T-helper 9 cell (primary cell): Measurements from ENCODE around the gene PCDHB6.
A peak's percentile ranks its signal among the peaks of the same experiment; 100 is the strongest.
"Not testable (repeated sequence)": the region's sequence is repeated elsewhere in the genome, so short reads cannot be mapped to it uniquely, and the experiment has no call there.

ENCODE experiments used
- DNase-seq: peaks from one replicate; pipeline ENCODE4 v3.0.0-alpha.2; 2020

The PCDHB6 gene

DNA sequence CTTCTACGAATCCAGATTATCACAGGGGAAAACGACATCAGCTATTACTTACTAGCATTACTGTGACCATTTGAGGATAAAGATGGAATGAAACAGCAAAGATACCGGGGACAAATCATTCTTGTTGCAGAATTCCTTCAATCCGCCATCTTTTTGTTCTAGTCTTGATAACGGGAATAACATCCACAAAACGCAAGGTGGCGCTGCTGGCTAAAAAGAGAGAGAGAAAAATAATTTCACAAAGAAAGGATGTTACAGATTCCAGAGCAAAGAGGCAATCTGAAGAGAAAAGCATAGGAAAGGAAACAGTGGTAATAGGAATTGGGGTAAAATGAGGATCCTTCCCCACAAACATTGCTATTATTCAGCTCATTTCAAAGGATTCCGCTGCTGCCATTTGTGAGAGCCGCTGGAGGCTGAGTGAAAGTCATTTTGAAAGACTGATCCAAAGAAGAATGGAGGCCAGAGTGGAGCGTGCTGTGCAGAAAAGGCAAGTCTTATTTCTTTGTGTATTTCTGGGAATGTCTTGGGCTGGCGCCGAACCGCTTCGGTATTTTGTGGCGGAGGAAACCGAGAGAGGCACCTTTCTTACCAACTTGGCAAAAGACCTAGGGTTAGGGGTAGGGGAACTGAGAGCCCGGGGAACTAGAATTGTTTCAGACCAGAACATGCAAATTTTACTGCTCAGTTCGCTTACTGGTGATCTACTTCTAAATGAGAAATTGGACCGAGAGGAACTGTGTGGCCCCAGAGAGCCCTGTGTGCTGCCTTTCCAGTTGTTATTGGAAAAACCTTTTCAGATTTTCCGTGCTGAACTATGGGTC lies 22.7 kb downstream of the PCDHB6 start, which contains the start of gene PCDHB7:
Gene PCDHB7, plus strand, starts transcription at position 264 of the 824 bp plus-strand sequence. Its CDS starts 192 bp downstream, at position 456.
- peak; percentile 11 for DNase-seq

DNA sequence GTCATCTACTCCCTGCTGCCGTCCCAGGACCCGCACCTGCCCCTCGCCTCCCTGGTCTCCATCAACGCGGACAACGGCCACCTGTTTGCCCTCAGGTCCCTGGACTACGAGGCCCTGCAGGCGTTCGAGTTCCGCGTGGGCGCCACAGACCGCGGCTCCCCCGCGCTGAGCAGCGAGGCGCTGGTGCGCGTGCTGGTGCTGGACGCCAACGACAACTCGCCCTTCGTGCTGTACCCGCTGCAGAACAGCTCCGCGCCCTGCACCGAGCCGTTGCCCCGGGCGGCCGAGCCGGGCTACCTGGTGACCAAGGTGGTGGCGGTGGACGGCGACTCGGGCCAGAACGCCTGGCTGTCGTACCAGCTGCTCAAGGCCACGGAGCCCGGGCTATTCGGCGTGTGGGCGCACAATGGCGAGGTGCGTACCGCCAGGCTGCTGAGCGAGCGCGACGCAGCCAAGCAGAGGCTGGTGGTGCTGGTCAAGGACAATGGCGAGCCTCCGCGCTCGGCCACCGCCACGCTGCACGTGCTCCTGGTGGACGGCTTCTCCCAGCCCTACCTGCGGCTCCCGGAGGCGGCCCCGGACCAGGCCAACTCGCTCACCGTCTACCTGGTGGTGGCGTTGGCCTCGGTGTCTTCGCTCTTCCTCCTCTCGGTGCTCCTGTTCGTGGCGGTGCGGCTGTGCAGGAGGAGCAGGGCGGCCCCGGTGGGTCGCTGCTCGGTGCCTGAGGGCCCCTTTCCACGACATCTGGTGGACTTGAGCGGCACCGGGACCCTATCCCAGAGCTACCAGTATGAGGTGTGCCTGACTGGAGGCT lies 24.6 kb downstream of the PCDHB6 start:
- not testable (repeated sequence) for DNase-seq

DNA sequence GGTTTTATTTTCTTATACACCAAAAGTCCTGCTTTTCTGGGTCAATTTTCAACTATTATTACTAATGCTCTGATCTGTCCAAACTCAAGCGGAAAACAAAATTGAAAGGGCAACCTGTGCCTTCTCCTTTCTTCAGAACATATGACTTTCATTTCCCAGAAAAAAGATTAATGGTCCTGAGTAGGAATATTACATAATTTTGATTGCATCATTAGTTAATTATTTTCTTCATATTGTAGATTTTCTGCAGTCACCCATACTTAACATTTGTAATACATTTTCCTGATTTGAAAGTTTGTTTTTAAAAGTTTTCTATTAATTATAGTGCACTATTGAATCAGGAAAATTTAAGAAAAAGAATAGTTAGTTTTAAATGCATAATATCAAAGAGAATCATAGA lies 26.1 kb downstream of the PCDHB6 start:
- DNase-seq, result no peak

DNA sequence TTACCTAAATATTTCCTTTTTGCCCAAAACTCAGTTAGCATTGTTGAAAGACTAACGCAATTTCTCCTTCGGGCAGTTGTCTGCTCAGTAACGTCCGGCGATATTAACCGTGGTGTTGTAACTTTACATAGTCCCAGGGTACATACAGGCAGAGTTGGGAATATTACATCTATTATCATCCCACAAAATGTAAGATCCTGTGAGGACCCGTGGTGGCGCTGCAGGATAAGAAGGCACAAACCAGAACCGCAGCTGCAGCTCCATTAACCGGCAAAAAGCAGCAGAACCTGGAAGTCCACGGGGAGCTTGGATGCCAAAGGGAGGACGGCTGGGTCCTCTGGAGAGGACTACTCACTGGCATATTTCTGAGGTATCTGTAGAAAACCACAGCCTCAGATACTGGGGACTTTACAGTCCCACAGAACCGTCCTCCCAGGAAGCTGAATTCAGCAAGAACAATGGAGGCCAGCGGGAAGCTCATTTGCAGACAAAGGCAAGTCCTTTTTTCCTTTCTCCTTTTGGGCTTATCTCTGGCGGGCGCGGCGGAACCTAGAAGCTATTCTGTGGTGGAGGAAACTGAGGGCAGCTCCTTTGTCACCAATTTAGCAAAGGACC lies 27.8 kb downstream of the PCDHB6 start, which contains the start of gene PCDHB8:
Gene PCDHB8, plus strand, starts transcription at position 214 of the 615 bp plus-strand sequence. Its CDS starts 245 bp downstream, at position 459.
- not testable (repeated sequence) for DNase-seq

DNA sequence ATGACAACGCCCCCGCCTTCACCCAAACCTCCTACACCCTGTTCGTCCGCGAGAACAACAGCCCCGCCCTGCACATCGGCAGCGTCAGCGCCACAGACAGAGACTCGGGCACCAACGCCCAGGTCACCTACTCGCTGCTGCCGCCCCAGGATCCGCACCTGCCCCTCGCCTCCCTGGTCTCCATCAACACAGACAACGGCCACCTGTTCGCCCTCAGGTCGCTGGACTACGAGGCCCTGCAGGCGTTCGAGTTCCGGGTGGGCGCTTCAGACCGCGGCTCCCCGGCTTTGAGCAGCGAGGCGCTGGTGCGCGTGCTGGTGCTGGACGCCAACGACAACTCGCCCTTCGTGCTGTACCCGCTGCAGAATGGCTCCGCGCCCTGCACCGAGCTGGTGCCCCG lies 29.5 kb downstream of the PCDHB6 start:
- DNase-seq, result not testable (repeated sequence)

DNA sequence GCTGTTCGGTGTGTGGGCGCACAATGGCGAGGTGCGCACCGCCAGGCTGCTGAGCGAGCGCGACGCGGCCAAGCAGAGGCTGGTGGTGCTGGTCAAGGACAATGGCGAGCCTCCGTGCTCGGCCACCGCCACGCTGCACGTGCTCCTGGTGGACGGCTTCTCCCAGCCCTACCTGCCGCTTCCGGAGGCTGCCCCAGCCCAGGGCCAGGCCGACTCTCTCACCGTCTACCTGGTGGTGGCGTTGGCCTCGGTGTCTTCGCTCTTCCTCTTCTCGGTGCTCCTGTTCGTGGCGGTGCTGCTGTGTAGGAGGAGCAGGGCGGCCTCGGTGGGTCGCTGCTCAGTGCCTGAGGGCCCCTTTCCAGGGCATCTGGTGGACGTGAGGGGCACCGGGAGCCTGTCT lies 30.0 kb downstream of the PCDHB6 start:
- not testable (repeated sequence) for DNase-seq

DNA sequence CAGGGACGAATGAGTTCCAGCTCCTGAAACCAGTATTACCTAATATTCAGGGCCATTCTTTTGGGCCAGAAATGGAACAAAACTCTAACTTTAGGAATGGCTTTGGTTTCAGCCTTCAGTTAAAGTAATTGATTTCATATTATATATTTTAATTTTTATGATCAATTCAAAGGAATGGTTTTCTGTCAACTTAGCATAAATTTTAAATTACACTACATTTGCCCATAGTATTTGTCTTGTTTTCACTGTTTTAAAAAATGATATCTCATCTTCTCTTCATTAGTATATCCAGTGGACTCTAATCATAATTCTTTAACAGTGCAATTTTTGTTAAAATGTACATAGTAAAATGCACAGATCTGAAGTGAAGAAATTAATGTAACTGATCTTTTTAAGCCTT lies 30.5 kb downstream of the PCDHB6 start:
- no peak for DNase-seq

DNA sequence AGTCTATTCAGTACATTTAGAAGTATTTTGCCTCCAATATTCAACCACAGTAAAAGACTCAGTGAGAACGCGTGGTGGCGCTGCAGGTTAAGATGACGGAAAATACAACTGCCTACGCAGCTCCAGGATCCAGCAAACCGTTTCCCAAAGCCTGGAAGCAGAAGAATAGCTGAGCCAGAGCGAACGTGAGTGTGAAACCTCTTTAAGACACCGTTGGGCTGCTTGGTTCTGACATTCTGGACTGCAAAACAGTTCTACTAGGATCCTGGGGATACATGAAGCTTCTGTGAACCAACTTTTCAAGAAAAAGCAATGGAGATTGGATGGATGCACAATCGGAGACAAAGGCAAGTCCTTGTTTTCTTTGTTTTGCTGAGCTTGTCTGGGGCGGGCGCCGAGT lies 32.4 kb downstream of the PCDHB6 start, which contains the start of gene PCDHB16:
Gene PCDHB16, plus strand, starts transcription at position 140 of the 400 bp plus-strand sequence. Its CDS starts 173 bp downstream, at position 313.
- no peak for DNase-seq

DNA sequence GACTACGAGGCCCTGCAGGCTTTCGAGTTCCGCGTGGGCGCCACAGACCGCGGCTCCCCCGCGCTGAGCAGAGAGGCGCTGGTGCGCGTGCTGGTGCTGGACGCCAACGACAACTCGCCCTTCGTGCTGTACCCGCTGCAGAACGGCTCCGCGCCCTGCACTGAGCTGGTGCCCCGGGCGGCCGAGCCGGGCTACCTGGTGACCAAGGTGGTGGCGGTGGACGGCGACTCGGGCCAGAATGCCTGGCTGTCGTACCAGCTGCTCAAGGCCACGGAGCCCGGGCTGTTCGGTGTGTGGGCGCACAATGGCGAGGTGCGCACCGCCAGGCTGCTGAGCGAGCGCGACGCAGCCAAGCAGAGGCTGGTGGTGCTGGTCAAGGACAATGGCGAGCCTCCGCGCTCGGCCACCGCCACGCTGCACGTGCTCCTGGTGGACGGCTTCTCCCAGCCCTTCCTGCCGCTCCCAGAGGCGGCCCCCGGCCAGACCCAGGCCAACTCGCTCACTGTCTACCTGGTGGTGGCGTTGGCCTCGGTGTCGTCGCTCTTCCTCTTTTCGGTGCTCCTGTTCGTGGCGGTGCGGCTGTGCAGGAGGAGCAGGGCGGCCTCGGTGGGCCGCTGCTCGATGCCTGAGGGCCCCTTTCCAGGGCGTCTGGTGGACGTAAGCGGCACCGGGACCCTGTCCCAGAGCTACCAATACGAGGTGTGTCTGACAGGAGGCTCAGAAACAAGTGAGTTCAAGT lies 34.4 kb downstream of the PCDHB6 start:
- DNase-seq, result not testable (repeated sequence)

DNA sequence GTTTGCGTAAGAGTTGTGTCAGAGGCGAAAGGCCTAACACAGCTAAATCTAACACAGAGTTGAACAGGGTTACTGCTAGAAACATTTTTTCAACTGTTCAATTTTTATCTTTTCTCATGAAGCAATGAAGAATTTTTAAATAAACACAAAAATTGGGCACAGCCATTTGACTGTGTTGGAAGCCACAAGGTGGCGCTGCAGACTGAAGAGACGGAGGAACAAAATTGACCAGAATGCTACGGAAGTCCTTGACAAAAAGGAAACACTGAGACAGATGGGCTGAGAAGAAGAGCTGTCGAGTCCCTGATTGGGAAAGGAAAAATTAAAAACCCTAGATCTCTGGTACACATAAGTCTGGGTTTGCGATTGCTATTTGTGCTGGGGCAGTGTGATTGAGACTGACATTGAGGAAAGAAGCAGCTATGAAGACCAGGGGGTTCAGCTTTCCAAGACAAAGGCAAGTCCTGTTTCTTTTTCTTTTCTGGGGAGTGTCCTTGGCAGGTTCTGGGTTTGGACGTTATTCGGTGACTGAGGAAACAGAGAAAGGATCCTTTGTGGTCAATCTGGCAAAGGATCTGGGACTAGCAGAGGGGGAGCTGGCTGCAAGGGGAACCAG lies 37.1 kb downstream of the PCDHB6 start, which contains the start of gene PCDHB9:
Gene PCDHB9, plus strand, starts transcription at position 265 of the 616 bp plus-strand sequence. Its CDS starts 158 bp downstream, at position 423.
- peak; percentile 35 for DNase-seq

DNA sequence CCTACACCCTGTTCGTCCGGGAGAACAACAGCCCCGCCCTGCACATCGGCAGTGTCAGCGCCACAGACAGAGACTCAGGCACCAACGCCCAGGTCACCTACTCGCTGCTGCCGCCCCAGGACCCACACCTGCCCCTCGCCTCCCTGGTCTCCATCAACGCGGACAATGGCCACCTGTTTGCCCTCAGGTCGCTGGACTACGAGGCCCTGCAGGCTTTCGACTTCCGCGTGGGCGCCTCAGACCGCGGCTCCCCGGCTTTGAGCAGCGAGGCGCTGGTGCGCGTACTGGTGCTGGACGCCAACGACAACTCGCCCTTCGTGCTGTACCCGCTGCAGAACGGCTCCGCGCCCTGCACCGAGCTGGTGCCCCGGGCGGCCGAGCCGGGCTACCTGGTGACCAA lies 38.8 kb downstream of the PCDHB6 start:
- DNase-seq, result not testable (repeated sequence)

DNA sequence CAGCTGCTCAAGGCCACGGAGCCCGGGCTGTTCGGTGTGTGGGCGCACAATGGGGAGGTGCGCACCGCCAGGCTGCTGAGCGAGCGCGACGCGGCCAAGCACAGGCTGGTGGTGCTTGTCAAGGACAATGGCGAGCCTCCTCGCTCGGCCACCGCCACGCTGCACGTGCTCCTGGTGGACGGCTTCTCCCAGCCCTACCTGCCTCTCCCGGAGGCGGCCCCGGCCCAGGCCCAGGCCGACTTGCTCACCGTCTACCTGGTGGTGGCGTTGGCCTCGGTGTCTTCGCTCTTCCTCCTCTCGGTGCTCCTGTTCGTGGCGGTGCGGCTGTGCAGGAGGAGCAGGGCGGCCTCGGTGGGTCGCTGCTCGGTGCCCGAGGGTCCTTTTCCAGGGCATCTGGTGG lies 39.3 kb downstream of the PCDHB6 start:
- DNase-seq, result not testable (repeated sequence)

DNA sequence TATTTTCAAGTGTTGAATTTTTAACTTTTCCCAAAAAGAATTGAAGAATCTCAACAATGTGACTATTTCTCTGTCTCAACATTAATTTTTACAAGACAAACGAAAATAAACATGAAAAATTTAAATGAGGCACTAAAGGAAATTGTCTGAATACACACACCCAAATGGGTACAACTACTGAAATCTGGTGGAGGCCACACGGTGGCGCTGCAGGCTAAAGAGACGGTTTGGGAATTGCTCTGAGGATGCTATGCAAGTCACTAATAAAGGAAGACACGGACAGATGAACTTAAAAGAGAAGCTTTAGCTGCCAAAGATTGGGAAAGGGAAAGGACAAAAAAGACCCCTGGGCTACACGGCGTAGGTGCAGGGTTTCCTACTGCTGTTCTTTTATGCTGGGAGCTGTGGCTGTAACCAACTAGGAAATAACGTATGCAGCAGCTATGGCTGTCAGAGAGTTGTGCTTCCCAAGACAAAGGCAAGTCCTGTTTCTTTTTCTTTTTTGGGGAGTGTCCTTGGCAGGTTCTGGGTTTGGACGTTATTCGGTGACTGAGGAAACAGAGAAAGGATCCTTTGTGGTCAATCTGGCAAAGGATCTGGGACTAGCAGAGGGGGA lies 42.4 kb downstream of the PCDHB6 start, which contains the start of gene PCDHB10:
Gene PCDHB10, plus strand, starts transcription at position 244 of the 616 bp plus-strand sequence. Its CDS starts 200 bp downstream, at position 444.
- DNase-seq, result peak; percentile 16

DNA sequence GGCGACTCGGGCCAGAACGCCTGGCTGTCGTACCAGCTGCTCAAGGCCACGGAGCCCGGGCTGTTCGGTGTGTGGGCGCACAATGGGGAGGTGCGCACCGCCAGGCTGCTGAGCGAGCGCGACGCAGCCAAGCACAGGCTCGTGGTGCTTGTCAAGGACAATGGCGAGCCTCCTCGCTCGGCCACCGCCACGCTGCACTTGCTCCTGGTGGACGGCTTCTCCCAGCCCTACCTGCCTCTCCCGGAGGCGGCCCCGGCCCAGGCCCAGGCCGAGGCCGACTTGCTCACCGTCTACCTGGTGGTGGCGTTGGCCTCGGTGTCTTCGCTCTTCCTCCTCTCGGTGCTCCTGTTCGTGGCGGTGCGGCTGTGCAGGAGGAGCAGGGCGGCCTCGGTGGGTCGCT lies 44.5 kb downstream of the PCDHB6 start:
- not testable (repeated sequence) for DNase-seq

DNA sequence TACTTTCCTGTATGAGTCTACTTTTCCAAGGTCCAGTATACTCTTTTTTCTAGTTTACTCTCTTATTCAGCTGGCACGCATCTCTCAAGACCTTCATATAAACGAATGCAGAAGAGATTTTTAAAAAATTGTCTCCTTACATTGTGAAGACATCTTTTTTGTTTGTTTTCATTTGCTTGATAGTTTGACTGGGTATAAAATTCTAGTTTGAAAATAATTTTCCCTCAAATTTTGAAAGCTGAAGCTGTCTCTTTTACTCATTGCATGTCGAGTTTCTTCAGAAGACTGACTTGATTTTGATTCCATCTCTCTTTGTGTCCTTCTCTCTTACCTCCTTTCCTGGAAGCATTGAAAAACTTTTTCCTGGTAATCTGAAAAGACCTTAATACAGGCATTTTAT lies 46.5 kb downstream of the PCDHB6 start:
- DNase-seq, result no peak

DNA sequence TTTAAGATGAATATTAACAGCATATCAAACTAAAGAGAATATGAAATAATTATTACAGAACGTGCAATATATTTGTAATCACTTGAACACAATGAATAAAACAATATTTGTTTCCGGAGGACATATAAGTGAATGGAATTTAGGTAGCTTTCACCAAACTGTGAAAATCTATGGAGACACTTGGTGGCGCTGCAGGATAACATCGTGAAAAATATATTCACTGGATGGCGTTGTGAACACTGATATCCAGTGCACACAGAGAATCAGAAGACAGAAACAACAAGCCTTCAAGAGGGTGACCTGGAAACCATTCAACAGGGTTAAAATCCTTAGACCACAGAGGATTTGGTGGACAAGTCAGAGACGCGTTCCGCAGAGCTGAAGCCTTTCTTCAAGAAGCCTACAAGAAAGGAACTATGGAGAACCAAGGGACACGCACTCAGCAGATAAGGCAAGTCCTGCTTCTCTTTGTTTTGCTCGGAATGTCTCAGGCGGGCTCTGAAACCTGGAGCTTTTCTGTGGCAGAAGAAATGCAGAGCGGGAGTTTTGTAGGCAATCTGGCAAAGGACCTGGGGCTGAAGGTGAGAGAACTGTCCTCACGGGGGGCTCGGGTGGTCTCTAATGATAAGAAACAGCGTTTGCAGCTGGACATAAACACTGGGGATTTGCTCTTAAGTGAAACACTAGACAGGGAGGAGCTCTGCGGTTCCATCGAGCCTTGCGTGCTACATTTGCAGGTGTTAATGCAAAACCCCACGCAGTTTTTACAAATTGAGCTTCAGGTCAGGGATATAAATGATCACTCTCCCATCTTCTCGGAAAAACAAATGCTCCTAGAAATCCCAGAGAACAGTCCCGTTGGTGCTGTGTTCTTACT lies 49.7 kb downstream of the PCDHB6 start, which contains the start of gene PCDHB11:
Gene PCDHB11, plus strand, starts transcription at position 269 of the 877 bp plus-strand sequence. Its CDS starts 148 bp downstream, at position 417.
- DNase-seq, result no peak

DNA sequence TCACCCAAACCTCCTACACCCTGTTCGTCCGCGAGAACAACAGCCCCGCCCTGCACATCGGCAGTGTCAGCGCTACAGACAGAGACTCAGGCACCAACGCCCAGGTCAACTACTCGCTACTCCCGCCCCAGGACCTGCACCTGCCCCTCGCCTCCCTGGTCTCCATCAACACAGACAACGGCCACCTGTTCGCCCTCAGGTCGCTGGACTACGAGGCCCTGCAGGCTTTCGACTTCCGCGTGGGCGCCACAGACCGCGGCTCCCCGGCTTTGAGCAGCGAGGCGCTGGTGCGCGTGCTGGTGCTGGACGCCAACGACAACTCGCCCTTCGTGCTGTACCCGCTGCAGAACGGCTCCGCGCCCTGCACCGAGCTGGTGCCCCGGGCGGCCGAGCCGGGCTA lies 51.3 kb downstream of the PCDHB6 start:
- not testable (repeated sequence) for DNase-seq

DNA sequence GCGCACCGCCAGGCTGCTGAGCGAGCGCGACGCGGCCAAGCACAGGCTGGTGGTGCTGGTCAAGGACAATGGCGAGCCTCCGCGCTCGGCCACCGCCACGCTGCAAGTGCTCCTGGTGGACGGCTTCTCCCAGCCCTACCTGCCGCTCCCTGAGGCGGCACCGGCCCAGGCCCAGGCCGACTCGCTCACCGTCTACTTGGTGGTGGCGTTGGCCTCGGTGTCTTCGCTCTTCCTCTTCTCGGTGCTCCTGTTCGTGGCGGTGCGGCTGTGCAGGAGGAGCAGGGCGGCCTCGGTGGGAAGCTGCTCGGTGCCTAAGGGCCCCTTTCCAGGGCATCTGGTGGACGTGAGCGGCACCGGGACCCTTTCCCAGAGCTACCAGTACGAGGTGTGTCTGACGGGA lies 51.8 kb downstream of the PCDHB6 start:
- not testable (repeated sequence) for DNase-seq
